ENCODE measurements around the gene CYSRT1. TPM values are rescaled to one million over a fixed set of nuclear protein-coding genes. Genes with fewer than 3 reads are reported as not detected.

Gene CYSRT1
- total RNA-seq, 1 donor from 2014 or later = 1.9 TPM

DNA sequence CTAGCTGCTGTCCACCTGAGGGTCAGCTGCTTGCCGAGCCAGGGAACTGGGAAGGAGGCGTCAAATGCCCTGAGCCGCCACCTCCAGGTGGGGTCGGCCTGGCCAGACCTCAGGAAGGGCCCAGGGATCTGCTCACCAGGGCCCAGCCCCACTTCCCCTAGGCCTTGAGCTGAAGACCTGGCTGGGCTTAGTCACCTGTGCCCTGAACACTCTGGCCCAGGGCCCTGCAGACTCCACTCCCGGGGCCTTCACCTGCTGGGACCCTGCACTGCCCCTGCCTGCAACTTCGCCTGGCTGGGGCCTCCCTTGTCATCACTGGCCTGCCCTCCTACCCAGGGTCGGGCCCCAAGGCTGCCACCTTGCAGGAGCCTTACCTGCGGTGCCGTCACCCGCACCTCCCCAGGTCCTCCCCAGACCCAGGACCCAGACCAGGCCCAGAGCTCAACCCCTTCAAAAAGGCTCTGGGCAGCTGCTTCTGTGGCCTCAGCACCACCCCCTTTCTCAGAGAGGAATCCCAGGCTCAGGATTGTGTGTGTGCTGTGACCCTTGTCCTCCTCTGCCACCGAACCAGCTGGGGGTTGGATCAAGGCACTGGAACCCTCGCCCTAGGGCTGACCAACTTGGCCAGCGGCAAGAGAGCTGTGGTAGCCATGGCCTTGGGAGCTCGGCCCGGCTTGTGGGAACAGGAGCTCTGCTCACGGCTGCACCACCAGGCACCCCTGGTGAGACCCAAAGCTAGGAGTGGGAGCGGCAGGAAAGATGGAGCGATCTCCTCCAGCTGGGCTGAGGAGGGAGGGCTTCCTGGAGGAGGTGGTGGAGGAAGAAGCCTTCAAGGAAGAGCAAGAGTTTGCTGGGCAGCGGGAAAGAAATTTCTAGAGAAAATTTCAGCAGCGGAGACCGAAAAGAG, 29.0 kb downstream of the CYSRT1 start:
- TF ChIP-seq, protein P1, sequence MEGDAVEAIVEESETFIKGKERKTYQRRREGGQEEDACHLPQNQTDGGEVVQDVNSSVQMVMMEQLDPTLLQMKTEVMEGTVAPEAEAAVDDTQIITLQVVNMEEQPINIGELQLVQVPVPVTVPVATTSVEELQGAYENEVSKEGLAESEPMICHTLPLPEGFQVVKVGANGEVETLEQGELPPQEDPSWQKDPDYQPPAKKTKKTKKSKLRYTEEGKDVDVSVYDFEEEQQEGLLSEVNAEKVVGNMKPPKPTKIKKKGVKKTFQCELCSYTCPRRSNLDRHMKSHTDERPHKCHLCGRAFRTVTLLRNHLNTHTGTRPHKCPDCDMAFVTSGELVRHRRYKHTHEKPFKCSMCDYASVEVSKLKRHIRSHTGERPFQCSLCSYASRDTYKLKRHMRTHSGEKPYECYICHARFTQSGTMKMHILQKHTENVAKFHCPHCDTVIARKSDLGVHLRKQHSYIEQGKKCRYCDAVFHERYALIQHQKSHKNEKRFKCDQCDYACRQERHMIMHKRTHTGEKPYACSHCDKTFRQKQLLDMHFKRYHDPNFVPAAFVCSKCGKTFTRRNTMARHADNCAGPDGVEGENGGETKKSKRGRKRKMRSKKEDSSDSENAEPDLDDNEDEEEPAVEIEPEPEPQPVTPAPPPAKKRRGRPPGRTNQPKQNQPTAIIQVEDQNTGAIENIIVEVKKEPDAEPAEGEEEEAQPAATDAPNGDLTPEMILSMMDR (IDR thresholded peaks at IDR 0.05; ENCODE audit: unreplicated experiment) = no peak
- H3K27me3 Mint-ChIP-seq (ENCODE audit: low read depth) = no peaks in the 10 kb centered on the region
- peak overlapping the region; percentile 51 for H3K27ac Mint-ChIP-seq
- H3K36me3 Mint-ChIP-seq = no peaks in the 10 kb centered on the region
- H3K4me3 Mint-ChIP-seq = peak overlapping the region; percentile 84
- peaks cover 14% of the 10 kb centered on the region for H3K4me1 Mint-ChIP-seq
- no peaks in the 10 kb centered on the region for H3K9me3 Mint-ChIP-seq
- no peak for DNase-seq (ENCODE audit: low spot score in 2 of 2, unreplicated experiment in 2 of 2)

DNA sequence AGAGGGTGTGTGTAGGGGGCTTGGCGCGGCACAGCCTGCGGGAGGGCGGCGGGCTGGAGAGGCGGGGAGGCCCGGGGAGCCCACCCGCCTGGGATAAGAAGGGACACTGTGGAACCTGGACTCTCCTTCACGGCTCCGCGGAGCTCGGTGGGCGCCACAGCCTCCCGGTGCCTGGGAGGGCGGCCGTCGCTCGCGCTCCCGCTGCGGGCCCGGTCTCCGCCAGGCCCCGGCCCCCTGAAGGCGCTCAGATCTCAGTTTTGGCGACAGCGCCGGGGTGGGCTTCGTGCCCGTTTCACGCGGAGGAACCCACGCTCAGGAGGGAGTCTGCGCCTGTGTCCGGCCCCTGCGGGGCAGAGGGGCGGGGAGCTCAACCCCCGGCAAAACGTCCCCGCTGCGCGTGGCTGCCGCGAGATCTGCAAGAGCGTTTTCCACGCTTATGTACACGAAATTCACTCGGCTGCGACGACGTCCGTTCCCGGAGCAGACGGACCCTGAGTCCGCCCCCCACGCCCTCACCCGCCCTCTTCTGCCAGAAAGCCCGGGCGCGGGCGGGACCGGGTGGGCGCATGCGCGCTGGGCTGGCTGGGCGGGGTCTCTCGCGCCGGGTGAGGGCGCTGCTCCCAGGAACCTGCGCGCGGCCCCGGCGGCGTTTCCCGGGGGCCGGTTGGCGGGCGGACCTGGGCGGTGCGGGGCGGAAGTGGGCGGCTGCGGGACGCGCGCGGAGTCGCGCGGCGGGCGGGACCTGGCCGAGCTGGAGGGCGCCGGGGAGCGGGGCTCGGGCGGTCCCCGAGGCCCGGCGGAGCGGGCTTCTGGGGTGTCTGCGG, 29.9 kb downstream of the CYSRT1 start, which contains the start of gene NELFB:
TSS of gene NELFB (plus strand) at position 704 of the 824 bp plus-strand sequence.
- H3K4me3 Mint-ChIP-seq = peak within 1 kb of the TSS; percentile 89
- no peaks in the 10 kb centered on the region for H3K9me3 Mint-ChIP-seq
- peak within 1 kb of the TSS; percentile 51 for H3K27ac Mint-ChIP-seq
- no peaks in the 10 kb centered on the region for H3K27me3 Mint-ChIP-seq (ENCODE audit: low read depth)
- peaks cover 14% of the 10 kb centered on the region for H3K4me1 Mint-ChIP-seq
- TF ChIP-seq, protein P1 (IDR thresholded peaks at IDR 0.05; ENCODE audit: unreplicated experiment) = no peak
- no peaks in the 10 kb centered on the region for H3K36me3 Mint-ChIP-seq
- DNase-seq (ENCODE audit: low spot score in 2 of 2, unreplicated experiment in 2 of 2) = peak; percentile 92 to 99

DNA sequence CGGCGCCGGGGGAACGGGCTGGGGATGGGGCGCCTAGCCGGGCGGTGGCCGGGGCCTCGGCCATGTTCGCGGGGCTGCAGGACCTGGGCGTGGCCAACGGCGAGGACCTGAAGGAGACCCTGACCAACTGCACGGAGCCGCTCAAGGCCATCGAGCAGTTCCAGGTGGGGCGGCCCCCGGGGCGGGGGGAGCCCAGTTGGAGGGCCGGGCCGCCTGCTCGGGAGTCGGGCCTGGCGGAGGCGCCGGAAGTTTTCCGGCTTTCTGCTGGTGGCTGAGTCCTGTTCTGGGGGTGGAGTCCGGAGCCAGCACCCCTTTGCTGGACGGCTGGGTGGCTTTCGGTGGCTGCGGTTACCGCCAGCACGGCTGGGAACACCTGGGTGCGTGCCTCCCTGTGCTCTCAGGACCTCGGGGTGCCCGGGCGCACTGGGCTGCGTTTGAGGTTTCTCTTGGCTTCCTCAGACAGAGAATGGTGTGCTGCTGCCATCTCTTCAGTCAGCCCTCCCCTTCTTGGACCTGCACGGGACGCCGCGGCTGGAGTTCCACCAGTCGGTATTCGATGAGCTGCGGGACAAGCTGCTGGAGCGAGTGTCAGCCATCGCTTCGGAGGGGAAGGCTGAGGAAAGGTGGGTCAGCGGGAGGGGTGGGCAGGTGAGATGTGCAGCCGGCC, 30.6 kb downstream of the CYSRT1 start:
- Mint-ChIP-seq H3K27me3 (ENCODE audit: low read depth) (no peaks in the 10 kb centered on the region), H3K4me1 (peaks cover 14% of the 10 kb centered on the region), H3K4me3 (peak overlapping the region; percentile 89), H3K27ac (no peak overlapping the region), H3K9me3 (no peaks in the 10 kb centered on the region), H3K36me3 (no peaks in the 10 kb centered on the region)
- DNase-seq (ENCODE audit: low spot score in 2 of 2, unreplicated experiment in 2 of 2) = no peak
- TF ChIP-seq, protein P1 (IDR thresholded peaks at IDR 0.05; ENCODE audit: unreplicated experiment) = no peak

DNA sequence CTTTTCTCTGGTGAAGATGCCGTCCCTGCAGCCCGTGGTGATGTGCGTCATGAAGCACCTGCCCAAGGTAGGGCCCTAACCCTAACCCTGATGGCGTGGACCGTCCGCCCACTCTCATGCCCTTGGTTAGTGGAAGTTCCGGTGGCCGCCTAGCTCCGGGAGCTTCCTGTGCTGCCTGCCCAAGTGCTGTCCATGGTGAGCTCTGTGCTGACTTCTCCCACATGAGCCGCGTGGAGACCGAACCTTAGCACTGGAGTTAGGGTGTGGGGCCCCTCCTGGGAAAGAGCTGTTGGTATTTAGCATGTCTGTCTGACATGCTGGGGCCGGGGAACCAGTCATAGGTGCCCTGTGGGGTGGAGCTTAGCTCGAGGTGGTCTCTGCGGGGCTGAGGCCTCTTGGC, 31.4 kb downstream of the CYSRT1 start:
- no peaks in the 10 kb centered on the region for H3K27me3 Mint-ChIP-seq (ENCODE audit: low read depth)
- H3K4me1 Mint-ChIP-seq = peaks cover 12% of the 10 kb centered on the region
- H3K4me3 Mint-ChIP-seq = peak overlapping the region; percentile 89
- no peak for DNase-seq (ENCODE audit: low spot score in 2 of 2, unreplicated experiment in 2 of 2)
- no peaks in the 10 kb centered on the region for H3K9me3 Mint-ChIP-seq
- no peaks in the 10 kb centered on the region for H3K36me3 Mint-ChIP-seq
- H3K27ac Mint-ChIP-seq = no peak overlapping the region
- TF ChIP-seq, protein P1 (IDR thresholded peaks at IDR 0.05; ENCODE audit: unreplicated experiment) = no peak

DNA sequence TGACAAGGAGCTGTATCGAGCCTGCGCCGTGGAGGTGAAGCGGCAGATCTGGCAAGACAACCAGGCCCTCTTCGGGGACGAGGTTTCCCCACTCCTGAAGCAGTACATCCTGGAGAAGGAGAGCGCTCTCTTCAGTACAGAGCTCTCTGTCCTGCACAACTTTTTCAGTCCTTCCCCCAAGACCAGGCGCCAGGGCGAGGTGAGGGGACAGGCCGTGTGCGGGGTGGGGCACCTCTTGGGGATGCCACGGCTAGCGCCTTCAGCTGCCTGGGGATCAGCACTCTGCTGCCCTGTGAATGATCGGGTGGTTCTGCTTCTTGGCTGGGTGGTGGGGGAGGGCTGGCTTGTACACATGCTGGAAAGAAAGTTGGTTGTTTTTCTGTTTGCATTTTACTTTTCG, 31.9 kb downstream of the CYSRT1 start:
- TF ChIP-seq, protein P1 (IDR thresholded peaks at IDR 0.05; ENCODE audit: unreplicated experiment) = no peak
- Mint-ChIP-seq H3K4me3 (peak overlapping the region; percentile 89), H3K36me3 (peaks cover 5% of the 10 kb centered on the region), H3K4me1 (peaks cover 12% of the 10 kb centered on the region), H3K9me3 (no peaks in the 10 kb centered on the region), H3K27me3 (ENCODE audit: low read depth) (no peaks in the 10 kb centered on the region), H3K27ac (no peak overlapping the region)
- no peak for DNase-seq (ENCODE audit: low spot score in 2 of 2, unreplicated experiment in 2 of 2)
